Endodermal cell (in vitro differentiated cells): ENCODE data around the gene TMEM154. TPM values are rescaled to one million over a fixed set of nuclear protein-coding genes. Genes with fewer than 3 reads are reported as not detected.

Experiments
- DNase-seq: peaks from one replicate; pipeline ENCODE4 v3.0.0-alpha.2; 2017
- H3K27ac ChIP-seq: 2 replicates; pipeline ENCODE4 v1.5.1; 2013; ENCODE audit warnings: mild to moderate bottlenecking, low read depth, low read length, moderate library complexity
- H3K27me3 ChIP-seq: 2 replicates; pipeline ENCODE4 v1.6.1; 2013; ENCODE audit warnings: mild to moderate bottlenecking, low read length, moderate library complexity; ENCODE audit not compliant: insufficient read depth, control insufficient read depth, poor library complexity, severe bottlenecking
- H3K36me3 ChIP-seq: 2 replicates; pipeline ENCODE4 v1.7.0; 2013; ENCODE audit warnings: mild to moderate bottlenecking, low read length, moderate library complexity; ENCODE audit not compliant: control insufficient read depth, insufficient read depth
- H3K4me1 ChIP-seq: one replicate; pipeline ENCODE4 v1.7.0; 2013; ENCODE audit warnings: low read length; ENCODE audit not compliant: control insufficient read depth, insufficient read depth
- H3K4me3 ChIP-seq: 2 replicates; pipeline ENCODE4 v1.5.1; 2013; ENCODE audit warnings: mild to moderate bottlenecking, low read length, moderate library complexity
- H3K9ac ChIP-seq: 2 replicates; pipeline ENCODE4 v1.6.1; 2013; ENCODE audit warnings: mild to moderate bottlenecking, low read length, moderate library complexity; ENCODE audit not compliant: poor library complexity, severe bottlenecking; ENCODE audit errors: extremely low read depth
- H3K9me3 ChIP-seq: 2 replicates; pipeline ENCODE4 v1.6.1; 2013; ENCODE audit warnings: mild to moderate bottlenecking, low read length, moderate library complexity; ENCODE audit not compliant: control insufficient read depth
- H3K27ac Mint-ChIP-seq: 2 replicates; pipeline ENCODE4 v1.8.0; 2020; ENCODE audit warnings: mixed read lengths
- H3K27me3 Mint-ChIP-seq: 2 replicates; pipeline ENCODE4 v1.8.0; 2021; ENCODE audit warnings: mild to moderate bottlenecking, mixed read lengths; ENCODE audit not compliant: insufficient read depth
- H3K36me3 Mint-ChIP-seq: 2 replicates; pipeline ENCODE4 v1.8.0; 2020; ENCODE audit warnings: low read depth, mixed read lengths
- H3K4me1 Mint-ChIP-seq: 2 replicates; pipeline ENCODE4 v1.8.0; 2020; ENCODE audit warnings: mixed read lengths
- H3K4me3 Mint-ChIP-seq: 2 replicates; pipeline ENCODE4 v1.8.0; 2020; ENCODE audit warnings: mild to moderate bottlenecking, moderate library complexity, mixed read lengths
- H3K9me3 Mint-ChIP-seq: 2 replicates; pipeline ENCODE4 v1.8.0; 2020; ENCODE audit warnings: mild to moderate bottlenecking, mixed read lengths
- CTCF ChIP-seq: fragments of 200-600 bp; sonication (generic); conservative IDR thresholded peaks from 2 replicates; pipeline ENCODE4 v1.5.0; 2021; ENCODE audit warnings: antibody characterized with exemption, mild to moderate bottlenecking
- WGBS, 2 experiments: methylation state at CpG; one replicate each; pipeline versions ENCODE4 v1.1.5 to v1.1.7; 2013; ENCODE audit warnings: missing lambda C conversion rate in 2 of 2, mixed read lengths in 1 of 2; ENCODE audit not compliant: insufficient coverage in 1 of 2, insufficient read length in 1 of 2; 5-methylcytosine and 5-hydroxymethylcytosine counted together
- total RNA-seq, 2 donors: library from RNA; stranded (reverse); fragmentation: NEBNext Ultra II Directional in 1 of 2; extraction: Animal tissue kit (Norgen Biotek cat#: 25700) in 1 of 2; gene quantifications; 2 replicates in 1 of 2; 3 replicates in 1 of 2; pipeline ENCODE4 v1.2.1, GENCODE V29; 2021

TMEM154 gene
- total RNA-seq, 2 donors from 2014 or later, result 0.81 to 1.6 TPM

- peak; percentile 33 for DNase-seq
- Mint-ChIP-seq H3K27ac (no peak overlapping the region), H3K36me3 (no peaks in the 10 kb centered on the region), H3K4me3 (no peak overlapping the region), H3K4me1 (peaks cover 32% of the 10 kb centered on the region), H3K9me3 (no peaks in the 10 kb centered on the region), H3K27me3 (no peaks in the 10 kb centered on the region)
- peaks cover 5% of the 10 kb centered on the region for H3K4me1 ChIP-seq
- no peak overlapping the region for H3K9ac ChIP-seq
- TF ChIP-seq CTCF, result no peak
- no peak overlapping the region for H3K27ac ChIP-seq
- no peak overlapping the region for H3K4me3 ChIP-seq
- 87 to 96% methylated on average over 3 to 5 of the region's 5 CpGs for WGBS, 2 experiments
- no peaks in the 10 kb centered on the region for H3K27me3 ChIP-seq
- no peaks in the 10 kb centered on the region for H3K9me3 ChIP-seq
- H3K36me3 ChIP-seq, result no peaks in the 10 kb centered on the region
Observed at GRCh38 chr4:152693871-152694270, 14.1 kb upstream of the TMEM154 start.

- H3K4me3 Mint-ChIP-seq, result no peak overlapping the region
- no peak for TF ChIP-seq CTCF
- Histone ChIP-seq H3K27me3 (no peaks in the 10 kb centered on the region), H3K9me3 (no peaks in the 10 kb centered on the region), H3K4me3 (no peak overlapping the region), H3K36me3 (no peaks in the 10 kb centered on the region), H3K9ac (no peak overlapping the region), H3K4me1 (peaks cover 5% of the 10 kb centered on the region), H3K27ac (no peak overlapping the region)
- no peaks in the 10 kb centered on the region for H3K27me3 Mint-ChIP-seq
- 95 to 100% methylated on average over 1 of the region's 1 CpG for WGBS, 2 experiments
- no peaks in the 10 kb centered on the region for H3K36me3 Mint-ChIP-seq
- DNase-seq, result no peak
- no peak overlapping the region for H3K27ac Mint-ChIP-seq
- H3K9me3 Mint-ChIP-seq, result no peaks in the 10 kb centered on the region
- H3K4me1 Mint-ChIP-seq, result peaks cover 34% of the 10 kb centered on the region
Observed at GRCh38 chr4:152691761-152692160, 12.0 kb upstream of the TMEM154 start.

- Mint-ChIP-seq H3K4me1 (peaks cover 34% of the 10 kb centered on the region), H3K4me3 (no peak overlapping the region), H3K9me3 (no peaks in the 10 kb centered on the region), H3K36me3 (no peaks in the 10 kb centered on the region), H3K27me3 (no peaks in the 10 kb centered on the region), H3K27ac (no peak overlapping the region)
- no peak for DNase-seq
- no peaks in the 10 kb centered on the region for H3K27me3 ChIP-seq
- H3K36me3 ChIP-seq, result no peaks in the 10 kb centered on the region
- H3K27ac ChIP-seq, result no peak overlapping the region
- H3K9ac ChIP-seq, result no peak overlapping the region
- TF ChIP-seq CTCF, result no peak
- H3K4me3 ChIP-seq, result no peak overlapping the region
- 79 to 96% methylated on average over 2 to 4 of the region's 4 CpGs for WGBS, 2 experiments
- H3K4me1 ChIP-seq, result peaks cover 5% of the 10 kb centered on the region
- no peaks in the 10 kb centered on the region for H3K9me3 ChIP-seq
Observed at GRCh38 chr4:152690706-152691651, 11.2 kb upstream of the TMEM154 start.
